ENCODE measurements around the gene CRIM1.

Gene CRIM1

DNA sequence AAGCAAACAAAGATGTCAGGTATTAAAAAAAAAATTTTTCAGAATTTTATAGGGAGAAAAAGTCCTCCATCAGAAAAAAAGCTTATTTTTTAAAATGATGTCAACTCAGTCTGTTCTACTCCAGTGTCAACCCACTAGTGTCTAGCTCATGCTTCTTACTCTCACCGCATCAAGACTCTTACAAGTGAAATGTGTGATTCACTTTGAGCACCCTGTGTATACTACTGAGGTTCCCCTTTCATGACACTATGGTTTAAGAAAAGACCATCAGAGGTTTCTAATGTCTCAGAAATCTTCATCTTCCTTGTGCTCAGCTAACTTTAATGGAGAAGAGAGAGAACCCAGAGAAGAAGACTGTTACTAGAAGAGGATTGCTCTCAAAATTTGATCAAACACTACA is 199.0 kb downstream of the CRIM1 start:
- H3K9me3 ChIP-seq (ENCODE audit: control insufficient read depth in 1 of 2, low read length in 2 of 2), result no peaks in the 10 kb centered on the region
- H3K9ac ChIP-seq (ENCODE audit: low read depth in 1 of 2, low read length in 2 of 2), result no peak overlapping the region
- H3K27ac ChIP-seq (ENCODE audit: low read depth, low read length), result no peak overlapping the region
- H3K36me3 ChIP-seq (ENCODE audit: control insufficient read depth in 1 of 2, insufficient read depth in 2 of 2, low read length in 2 of 2), result peaks cover 14 to 41% of the 10 kb centered on the region in 2 donors
- no peaks in the 10 kb centered on the region for H3K4me1 ChIP-seq (ENCODE audit: control insufficient read depth in 1 of 2, insufficient read depth in 2 of 2, low read length in 2 of 2)
- no peaks in the 10 kb centered on the region for H3K27me3 ChIP-seq (ENCODE audit: control insufficient read depth in 1 of 2, insufficient read depth in 2 of 2, low read length in 2 of 2)
- H3K4me3 ChIP-seq (ENCODE audit: low read depth in 1 of 2, low read length in 2 of 2), result no peak overlapping the region

DNA sequence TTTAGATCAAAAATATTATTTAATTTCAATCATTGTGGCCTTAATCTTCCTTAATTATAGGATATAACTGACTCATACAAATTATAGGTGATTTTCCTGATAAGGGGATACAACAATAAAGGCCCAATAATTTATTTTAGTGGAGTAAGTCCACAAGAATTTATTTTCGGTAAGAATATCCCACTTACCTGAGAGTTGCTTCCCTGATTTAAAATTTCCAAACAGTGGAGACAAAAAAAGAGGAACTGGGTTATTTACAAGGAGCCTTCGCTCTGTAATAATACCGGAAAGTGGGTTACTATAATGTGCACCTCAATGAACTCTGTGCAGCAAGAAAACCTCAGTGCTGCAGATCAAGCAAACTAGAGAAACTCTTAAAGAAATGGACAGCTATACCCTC is 200.2 kb downstream of the CRIM1 start:
- H3K9me3 ChIP-seq (ENCODE audit: control insufficient read depth in 1 of 2, low read length in 2 of 2), result no peaks in the 10 kb centered on the region
- H3K36me3 ChIP-seq (ENCODE audit: control insufficient read depth in 1 of 2, insufficient read depth in 2 of 2, low read length in 2 of 2), result peaks cover 18 to 37% of the 10 kb centered on the region in 2 donors
- no peak overlapping the region for H3K9ac ChIP-seq (ENCODE audit: low read depth in 1 of 2, low read length in 2 of 2)
- H3K27me3 ChIP-seq (ENCODE audit: control insufficient read depth in 1 of 2, insufficient read depth in 2 of 2, low read length in 2 of 2), result no peaks in the 10 kb centered on the region
- H3K27ac ChIP-seq (ENCODE audit: low read depth, low read length), result no peak overlapping the region
- no peaks in the 10 kb centered on the region for H3K4me1 ChIP-seq (ENCODE audit: control insufficient read depth in 1 of 2, insufficient read depth in 2 of 2, low read length in 2 of 2)
- no peak overlapping the region for H3K4me3 ChIP-seq (ENCODE audit: low read depth in 1 of 2, low read length in 2 of 2)

DNA sequence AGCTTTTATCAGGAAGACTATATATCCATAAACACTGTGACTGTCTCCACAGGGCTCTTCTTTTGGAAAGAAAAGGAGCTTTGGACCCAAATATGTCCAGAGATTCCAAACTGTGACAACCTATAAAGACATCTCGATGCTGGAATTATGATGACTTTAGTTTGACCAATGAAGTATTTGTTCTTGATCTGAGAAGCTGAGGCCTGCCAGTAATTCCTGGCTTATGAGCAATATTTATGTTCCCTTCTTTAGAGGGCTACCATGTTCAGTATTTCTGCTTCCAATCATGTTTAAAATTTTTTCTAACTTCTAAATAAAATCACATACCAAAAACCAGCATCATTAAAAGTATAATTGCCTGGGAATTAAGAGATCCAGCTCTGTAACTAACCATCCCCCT is 201.3 kb downstream of the CRIM1 start:
- Histone ChIP-seq H3K36me3 (ENCODE audit: control insufficient read depth in 1 of 2, insufficient read depth in 2 of 2, low read length in 2 of 2) (peaks cover 11 to 27% of the 10 kb centered on the region in 2 donors), H3K9me3 (ENCODE audit: control insufficient read depth in 1 of 2, low read length in 2 of 2) (no peaks in the 10 kb centered on the region), H3K27me3 (ENCODE audit: control insufficient read depth in 1 of 2, insufficient read depth in 2 of 2, low read length in 2 of 2) (no peaks in the 10 kb centered on the region), H3K4me1 (ENCODE audit: control insufficient read depth in 1 of 2, insufficient read depth in 2 of 2, low read length in 2 of 2) (peaks cover 0 to 4% of the 10 kb centered on the region in 2 donors), H3K9ac (ENCODE audit: low read depth in 1 of 2, low read length in 2 of 2) (no peak overlapping the region), H3K27ac (ENCODE audit: low read depth, low read length) (no peak overlapping the region), H3K4me3 (ENCODE audit: low read depth in 1 of 2, low read length in 2 of 2) (no peak overlapping the region)

DNA sequence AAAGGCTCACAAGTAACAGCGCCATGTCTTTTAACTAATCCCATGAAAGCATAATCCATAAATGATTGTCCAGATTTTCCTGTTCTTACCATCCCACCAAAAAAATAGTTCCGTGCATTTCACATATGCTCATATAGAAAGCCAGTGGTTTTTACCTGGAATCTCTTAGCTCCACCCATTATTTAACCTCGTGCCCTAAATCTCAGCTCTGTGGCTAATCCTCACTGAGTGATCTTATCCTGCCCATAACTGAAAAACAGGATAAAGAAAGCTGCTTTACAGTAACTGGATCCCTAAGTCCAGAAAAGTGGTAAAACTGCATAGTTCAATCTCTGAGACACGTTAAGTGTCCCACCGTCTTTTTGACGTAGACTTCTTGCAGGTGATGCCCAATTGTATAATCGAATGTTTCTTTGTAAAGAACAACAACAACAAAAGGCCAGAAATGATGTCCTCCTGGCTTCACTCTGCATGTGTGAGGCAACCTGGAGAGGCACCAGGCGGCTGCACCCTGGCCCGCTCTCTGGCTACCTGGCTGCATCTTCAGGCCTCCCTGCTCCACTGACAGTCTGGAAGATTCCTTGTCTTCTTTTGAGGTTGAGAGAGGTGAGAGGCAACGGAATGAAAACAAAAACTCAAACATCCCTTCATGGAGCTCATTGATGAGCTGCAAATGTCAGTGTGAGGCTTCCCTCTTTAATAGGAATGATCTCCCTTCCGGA is 203.8 kb downstream of the CRIM1 start:
- H3K36me3 ChIP-seq (ENCODE audit: control insufficient read depth in 1 of 2, insufficient read depth in 2 of 2, low read length in 2 of 2), result peaks cover 13 to 17% of the 10 kb centered on the region in 2 donors
- H3K9me3 ChIP-seq (ENCODE audit: control insufficient read depth in 1 of 2, low read length in 2 of 2), result no peaks in the 10 kb centered on the region
- no peak overlapping the region for H3K27ac ChIP-seq (ENCODE audit: low read depth, low read length)
- H3K9ac ChIP-seq (ENCODE audit: low read depth in 1 of 2, low read length in 2 of 2), result no peak overlapping the region
- H3K4me1 ChIP-seq (ENCODE audit: control insufficient read depth in 1 of 2, insufficient read depth in 2 of 2, low read length in 2 of 2), result peaks cover 5 to 8% of the 10 kb centered on the region in 2 donors
- H3K27me3 ChIP-seq (ENCODE audit: control insufficient read depth in 1 of 2, insufficient read depth in 2 of 2, low read length in 2 of 2), result no peaks in the 10 kb centered on the region
- H3K4me3 ChIP-seq (ENCODE audit: low read depth in 1 of 2, low read length in 2 of 2), result no peak overlapping the region

DNA sequence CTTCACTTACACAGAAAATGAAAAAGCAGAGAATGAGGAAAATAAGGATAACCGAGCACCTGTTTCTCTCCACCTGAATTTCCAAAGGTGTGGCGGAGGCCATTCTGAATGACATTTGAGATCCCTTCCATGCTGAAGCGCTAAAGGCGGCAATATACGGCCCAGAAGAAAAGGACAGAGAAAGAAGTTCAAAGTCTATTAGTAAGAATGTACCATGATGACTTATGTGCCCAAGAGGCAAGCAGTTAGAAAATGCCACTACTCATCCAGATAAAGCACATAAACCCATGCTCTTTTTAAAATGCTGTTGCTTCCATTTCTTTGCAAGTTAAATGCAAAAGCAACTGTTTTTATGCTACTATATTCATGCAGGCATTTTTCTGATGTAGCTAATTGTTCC is 205.1 kb downstream of the CRIM1 start:
- Histone ChIP-seq H3K9me3 (ENCODE audit: control insufficient read depth in 1 of 2, low read length in 2 of 2) (no peaks in the 10 kb centered on the region), H3K27ac (ENCODE audit: low read depth, low read length) (no peak overlapping the region), H3K4me1 (ENCODE audit: control insufficient read depth in 1 of 2, insufficient read depth in 2 of 2, low read length in 2 of 2) (peaks cover 5 to 8% of the 10 kb centered on the region in 2 donors), H3K9ac (ENCODE audit: low read depth in 1 of 2, low read length in 2 of 2) (no peak overlapping the region), H3K4me3 (ENCODE audit: low read depth in 1 of 2, low read length in 2 of 2) (no peak overlapping the region), H3K36me3 (ENCODE audit: control insufficient read depth in 1 of 2, insufficient read depth in 2 of 2, low read length in 2 of 2) (peaks cover 19 to 22% of the 10 kb centered on the region in 2 donors), H3K27me3 (ENCODE audit: control insufficient read depth in 1 of 2, insufficient read depth in 2 of 2, low read length in 2 of 2) (no peaks in the 10 kb centered on the region)

DNA sequence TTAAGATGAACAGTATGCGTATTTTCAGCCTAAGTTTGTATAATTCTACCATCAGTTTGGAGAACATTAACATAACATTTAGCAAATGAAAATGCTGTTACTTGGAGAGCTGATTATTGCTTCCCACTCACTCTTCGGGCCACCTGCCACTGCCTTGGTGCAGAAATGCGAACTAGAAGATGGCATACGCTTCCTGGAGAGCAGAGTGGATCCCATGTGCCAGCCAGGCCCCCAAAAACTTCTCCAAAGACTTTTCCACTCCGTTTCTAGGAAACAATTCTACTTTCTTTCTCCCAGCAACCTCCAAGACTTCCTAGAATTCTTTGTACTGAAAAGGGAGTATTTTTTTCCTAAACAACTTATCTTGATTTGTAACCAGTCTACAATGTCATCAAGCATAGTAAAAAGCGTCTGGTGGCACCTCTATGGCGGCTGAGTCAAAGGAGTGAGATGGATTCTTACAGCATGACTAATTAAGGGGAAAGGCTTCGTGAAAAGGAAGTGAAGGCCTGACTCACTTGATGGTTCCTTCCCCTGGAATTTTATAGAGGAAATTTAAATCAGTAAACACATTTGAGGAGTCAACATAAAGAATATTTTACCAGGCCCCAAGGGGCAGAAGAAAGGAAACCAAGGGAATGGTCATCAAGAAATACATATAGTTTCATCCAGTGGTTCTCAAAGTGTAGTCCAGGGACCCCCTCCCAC is 205.8 kb downstream of the CRIM1 start:
- H3K4me3 ChIP-seq (ENCODE audit: low read depth in 1 of 2, low read length in 2 of 2), result no peak overlapping the region
- H3K9ac ChIP-seq (ENCODE audit: low read depth in 1 of 2, low read length in 2 of 2), result no peak overlapping the region
- H3K36me3 ChIP-seq (ENCODE audit: control insufficient read depth in 1 of 2, insufficient read depth in 2 of 2, low read length in 2 of 2), result peaks cover 19 to 24% of the 10 kb centered on the region in 2 donors
- H3K9me3 ChIP-seq (ENCODE audit: control insufficient read depth in 1 of 2, low read length in 2 of 2), result no peaks in the 10 kb centered on the region
- no peaks in the 10 kb centered on the region for H3K27me3 ChIP-seq (ENCODE audit: control insufficient read depth in 1 of 2, insufficient read depth in 2 of 2, low read length in 2 of 2)
- no peak overlapping the region for H3K27ac ChIP-seq (ENCODE audit: low read depth, low read length)
- H3K4me1 ChIP-seq (ENCODE audit: control insufficient read depth in 1 of 2, insufficient read depth in 2 of 2, low read length in 2 of 2), result peaks cover 5 to 8% of the 10 kb centered on the region in 2 donors

DNA sequence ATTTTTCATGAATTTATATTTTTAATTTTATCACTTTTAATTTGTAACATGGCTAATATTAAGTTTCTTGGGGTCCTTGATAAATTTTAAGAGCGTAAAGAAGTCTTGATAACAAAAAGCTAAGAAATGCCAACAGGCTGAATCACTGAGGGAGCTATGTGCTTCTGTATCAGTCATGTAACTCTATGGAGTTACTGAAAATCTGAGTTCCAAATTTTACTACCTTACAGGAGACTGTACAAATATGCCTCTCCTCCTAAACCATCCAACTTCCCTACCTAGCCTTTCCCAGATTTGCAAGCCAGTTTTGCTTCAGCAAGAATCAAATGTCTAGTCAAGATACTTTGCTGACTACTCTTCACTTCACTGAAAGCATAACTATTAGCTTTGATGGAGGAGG is 206.7 kb downstream of the CRIM1 start:
- Histone ChIP-seq H3K4me3 (ENCODE audit: low read depth in 1 of 2, low read length in 2 of 2) (no peak overlapping the region), H3K4me1 (ENCODE audit: control insufficient read depth in 1 of 2, insufficient read depth in 2 of 2, low read length in 2 of 2) (peaks cover 5 to 8% of the 10 kb centered on the region in 2 donors), H3K27me3 (ENCODE audit: control insufficient read depth in 1 of 2, insufficient read depth in 2 of 2, low read length in 2 of 2) (no peaks in the 10 kb centered on the region), H3K9me3 (ENCODE audit: control insufficient read depth in 1 of 2, low read length in 2 of 2) (no peaks in the 10 kb centered on the region), H3K27ac (ENCODE audit: low read depth, low read length) (no peak overlapping the region), H3K9ac (ENCODE audit: low read depth in 1 of 2, low read length in 2 of 2) (no peak overlapping the region), H3K36me3 (ENCODE audit: control insufficient read depth in 1 of 2, insufficient read depth in 2 of 2, low read length in 2 of 2) (peaks cover 22 to 30% of the 10 kb centered on the region in 2 donors)

DNA sequence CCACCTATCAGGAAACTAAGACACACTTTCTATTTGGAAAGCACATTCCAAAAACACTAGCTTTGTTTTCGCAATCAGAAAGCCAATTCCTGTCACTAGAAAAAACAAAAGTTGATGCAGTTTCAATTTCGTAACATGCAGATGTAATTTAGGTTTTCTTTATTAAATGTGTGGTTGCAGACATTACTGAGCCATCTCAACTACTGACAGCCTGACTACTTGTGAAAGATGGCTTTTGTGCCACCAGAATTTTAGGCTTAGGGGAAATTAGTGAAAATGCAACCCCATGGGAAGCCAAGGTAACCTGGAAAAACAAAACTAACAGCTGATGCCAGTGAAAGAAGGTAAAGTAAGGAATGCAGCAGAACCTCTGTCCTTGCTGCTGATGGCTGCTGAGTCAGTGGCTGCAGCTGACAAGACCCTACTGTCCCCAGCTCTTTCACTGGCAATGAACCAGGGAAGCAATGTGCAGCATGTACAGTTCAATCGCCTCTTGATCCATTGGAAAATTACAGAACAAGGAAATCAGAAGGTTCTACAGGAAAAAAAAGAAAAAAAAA is 207.5 kb downstream of the CRIM1 start:
- H3K9ac ChIP-seq (ENCODE audit: low read depth in 1 of 2, low read length in 2 of 2), result no peak overlapping the region
- no peak overlapping the region for H3K27ac ChIP-seq (ENCODE audit: low read depth, low read length)
- H3K4me1 ChIP-seq (ENCODE audit: control insufficient read depth in 1 of 2, insufficient read depth in 2 of 2, low read length in 2 of 2), result peaks cover 5 to 8% of the 10 kb centered on the region in 2 donors
- H3K36me3 ChIP-seq (ENCODE audit: control insufficient read depth in 1 of 2, insufficient read depth in 2 of 2, low read length in 2 of 2), result peaks cover 22 to 30% of the 10 kb centered on the region in 2 donors
- H3K9me3 ChIP-seq (ENCODE audit: control insufficient read depth in 1 of 2, low read length in 2 of 2), result no peaks in the 10 kb centered on the region
- H3K4me3 ChIP-seq (ENCODE audit: low read depth in 1 of 2, low read length in 2 of 2), result no peak overlapping the region
- H3K27me3 ChIP-seq (ENCODE audit: control insufficient read depth in 1 of 2, insufficient read depth in 2 of 2, low read length in 2 of 2), result no peaks in the 10 kb centered on the region

DNA sequence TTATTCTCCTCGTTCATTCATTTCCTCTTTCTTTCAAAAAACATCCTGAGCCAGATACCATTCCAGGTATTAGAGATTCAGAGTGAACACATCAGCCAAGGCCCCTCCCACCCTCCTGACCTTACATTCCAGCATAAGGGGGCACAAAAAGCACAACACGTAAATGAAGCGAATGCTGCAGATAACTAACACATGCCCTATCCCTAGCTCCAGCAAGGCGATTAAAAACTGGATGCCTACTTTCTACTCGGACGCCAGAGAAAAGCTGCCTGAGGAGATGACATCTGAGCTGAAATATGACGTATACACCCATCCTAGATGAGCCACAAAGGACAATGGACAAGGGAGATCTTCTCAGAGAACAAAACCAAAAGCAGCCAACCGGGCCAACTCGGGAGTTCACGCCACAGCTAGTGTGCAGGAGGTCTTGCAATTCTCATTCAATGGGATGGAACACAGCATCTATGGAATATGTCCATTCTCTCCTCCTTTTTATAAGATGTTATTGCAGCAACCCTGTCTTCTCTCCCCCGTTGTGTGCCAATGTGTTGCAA is 208.9 kb downstream of the CRIM1 start:
- Histone ChIP-seq H3K9me3 (ENCODE audit: control insufficient read depth in 1 of 2, low read length in 2 of 2) (no peaks in the 10 kb centered on the region), H3K9ac (ENCODE audit: low read depth in 1 of 2, low read length in 2 of 2) (no peak overlapping the region), H3K27me3 (ENCODE audit: control insufficient read depth in 1 of 2, insufficient read depth in 2 of 2, low read length in 2 of 2) (no peaks in the 10 kb centered on the region), H3K4me1 (ENCODE audit: control insufficient read depth in 1 of 2, insufficient read depth in 2 of 2, low read length in 2 of 2) (peaks cover 5 to 8% of the 10 kb centered on the region in 2 donors), H3K4me3 (ENCODE audit: low read depth in 1 of 2, low read length in 2 of 2) (no peak overlapping the region), H3K27ac (ENCODE audit: low read depth, low read length) (no peak overlapping the region), H3K36me3 (ENCODE audit: control insufficient read depth in 1 of 2, insufficient read depth in 2 of 2, low read length in 2 of 2) (peaks cover 28 to 32% of the 10 kb centered on the region in 2 donors)

DNA sequence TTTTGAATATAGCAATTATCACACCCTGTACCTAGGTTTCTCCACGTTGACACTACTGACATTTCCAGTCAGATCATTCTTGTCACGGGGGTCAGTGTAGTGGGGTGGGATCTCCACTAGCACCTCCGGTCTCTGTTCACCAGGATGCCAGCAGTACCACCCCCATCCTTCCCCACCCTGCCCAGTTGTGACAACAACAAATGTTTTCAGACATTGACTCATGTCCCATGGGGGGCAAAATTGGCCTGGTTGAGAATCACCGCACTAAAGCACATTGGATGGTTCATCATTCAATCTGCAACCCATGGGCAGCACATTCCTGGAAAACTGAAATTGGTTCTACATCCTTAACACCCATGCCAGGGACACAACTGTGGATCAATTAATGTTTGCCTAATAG is 210.1 kb downstream of the CRIM1 start:
- Histone ChIP-seq H3K9ac (ENCODE audit: low read depth in 1 of 2, low read length in 2 of 2) (no peak overlapping the region), H3K27ac (ENCODE audit: low read depth, low read length) (no peak overlapping the region), H3K4me1 (ENCODE audit: control insufficient read depth in 1 of 2, insufficient read depth in 2 of 2, low read length in 2 of 2) (peaks cover 5 to 8% of the 10 kb centered on the region in 2 donors), H3K9me3 (ENCODE audit: control insufficient read depth in 1 of 2, low read length in 2 of 2) (no peaks in the 10 kb centered on the region), H3K27me3 (ENCODE audit: control insufficient read depth in 1 of 2, insufficient read depth in 2 of 2, low read length in 2 of 2) (no peaks in the 10 kb centered on the region), H3K36me3 (ENCODE audit: control insufficient read depth in 1 of 2, insufficient read depth in 2 of 2, low read length in 2 of 2) (peaks cover 22 to 28% of the 10 kb centered on the region in 2 donors), H3K4me3 (ENCODE audit: low read depth in 1 of 2, low read length in 2 of 2) (no peak overlapping the region)

Measured in duodenal mucosa (tissue), 2 donors.